Heart right ventricle (tissue), 16 donors: ENCODE measurements around the gene PAH. TPM values are rescaled to one million over a fixed set of nuclear protein-coding genes. Genes with fewer than 3 reads are reported as not detected.

Experiments
- ATAC-seq, 8 donors: fragments of 200-7000 bp; cut with Tn5 transposase; one replicate each; pipeline ENCODE4 v1.9.1; 2020; ENCODE audit warnings: mild to moderate bottlenecking in 8 of 8, moderate library complexity in 8 of 8, moderate number of reproducible peaks in 1 of 8
- DNase-seq, 2 donors: peaks; one replicate each; pipeline ENCODE4 v3.0.0-alpha.2; 2020
- H3K27ac ChIP-seq, 10 donors: fragments of 200-600 bp; sonication (generic) in 2 of 10; one replicate each; pipeline versions ENCODE4 v1.5.0 to v1.8.0; 2020 to 2022; ENCODE audit warnings: mild to moderate bottlenecking in 3 of 10
- H3K27me3 ChIP-seq, 7 donors: fragments of 200-600 bp; one replicate each; pipeline ENCODE4 v1.8.0; 2021 to 2022; ENCODE audit warnings: mild to moderate bottlenecking in 2 of 7
- H3K36me3 ChIP-seq, 9 donors: fragments of 200-600 bp; sonication (generic) in 1 of 9; one replicate each; pipeline versions ENCODE4 v1.5.0 to v1.8.0; 2020 to 2022; ENCODE audit warnings: mild to moderate bottlenecking in 2 of 9
- H3K4me1 ChIP-seq, 9 donors: fragments of 200-600 bp; sonication (generic) in 1 of 9; one replicate each; pipeline versions ENCODE4 v1.5.0 to v1.8.0; 2020 to 2022; ENCODE audit warnings: mild to moderate bottlenecking in 4 of 9
- H3K4me3 ChIP-seq, 10 donors: fragments of 200-600 bp; sonication (generic) in 2 of 10; one replicate each; pipeline versions ENCODE4 v1.5.0 to v1.8.0; 2020 to 2022; ENCODE audit warnings: mild to moderate bottlenecking in 7 of 10, moderate library complexity in 2 of 10
- H3K9me3 ChIP-seq, 11 donors: fragments of 200-600 bp in 10 of 11; sonication (generic) in 2 of 11; one replicate each; pipeline versions ENCODE4 v1.5.0 to v1.8.0; 2013 to 2022; ENCODE audit warnings: mild to moderate bottlenecking in 2 of 11, control low read depth in 1 of 11, moderate library complexity in 1 of 11
- CTCF ChIP-seq, 9 donors: fragments of 200-600 bp; sonication (generic) in 2 of 9; IDR thresholded peaks; one replicate each; pipeline versions ENCODE4 v1.5.0 to v1.8.0; 2021 to 2022; ENCODE audit warnings: antibody characterized with exemption in 9 of 9, mild to moderate bottlenecking in 5 of 9, moderate library complexity in 1 of 9
- WGBS, 2 donors: extraction: QIAGEN DNeasy Blood & Tissue Kit; methylation state at CpG; one replicate each; pipeline ENCODE4 v1.1.7; 2013; ENCODE audit warnings: inconsistent platforms in 1 of 2; 5-methylcytosine and 5-hydroxymethylcytosine counted together
- intact Hi-C, 10 donors: fragments of 100-400 bp; cut with DNase I; formaldehyde crosslinking; loops; one replicate each; pipeline versions ENCODE4 v1.11.1 to v1.14.2; 2022
- polyA plus RNA-seq, 2 donors: library from polyadenylated mRNA; stranded (reverse); fragments of 200-250 nt; gene quantifications; one replicate each; pipeline ENCODE4 v1.2.3, GENCODE V29; 2013
- total RNA-seq, 10 donors: library from RNA; stranded (reverse); fragmentation: NEBNext Ultra II Directional in 3 of 10; extraction: Animal tissue kit (Norgen Biotek cat#: 25700) in 3 of 10; gene quantifications; one replicate each; pipeline versions ENCODE4 v1.2.1 to v1.2.4, GENCODE V29; 2021 to 2023
- donor health status: Arrhythmogenic right ventricular cardiomyopathy.
- donor health status: ischemic (EF 13 %, LVEDD 7.1; RV severe dilation, severe dysfunction).
- donor health status: healthy with polysubstance abuse.
- donor health status: DM: no; HTN: yes; CAD: no.
- donor health status: DM: no; HTN: no; CAD: no.
- donor health status: ischemic (EF 25% LVEDD 6.9; RV normal size, moderate dysfunction).
- donor health status: ischemic (EF 25% LVEDD 5.7; RV mildly dilated, moderate dysfunction).
- donor health status: healthy.
- donor health status: DM: yes; HTN: yes; CAD: no.
- donor health status: Ischemic cardiomyopathy.
- donor health status: ischemic (EF 35%, LVEDD 5.7; RV mildly dilated, moderate dysfunction).
- donor health status: nonischemic (EF 11% LVEDD 7.7; RV severe dilation, severe dysfunction).
- donor health status: DM: yes; HTN: yes; CAD: no.
- donor health status: PGD.
- donor health status: ischemic (EF 29% LVEDD 5.4; RV normal size, mild dysfunction).
- donor health status: nonischemic (EF 23%, LVEDD 6.1; RV moderate dilation, normal function).

Gene PAH
- total and polyA plus RNA-seq, 12 donors = not detected

DNA sequence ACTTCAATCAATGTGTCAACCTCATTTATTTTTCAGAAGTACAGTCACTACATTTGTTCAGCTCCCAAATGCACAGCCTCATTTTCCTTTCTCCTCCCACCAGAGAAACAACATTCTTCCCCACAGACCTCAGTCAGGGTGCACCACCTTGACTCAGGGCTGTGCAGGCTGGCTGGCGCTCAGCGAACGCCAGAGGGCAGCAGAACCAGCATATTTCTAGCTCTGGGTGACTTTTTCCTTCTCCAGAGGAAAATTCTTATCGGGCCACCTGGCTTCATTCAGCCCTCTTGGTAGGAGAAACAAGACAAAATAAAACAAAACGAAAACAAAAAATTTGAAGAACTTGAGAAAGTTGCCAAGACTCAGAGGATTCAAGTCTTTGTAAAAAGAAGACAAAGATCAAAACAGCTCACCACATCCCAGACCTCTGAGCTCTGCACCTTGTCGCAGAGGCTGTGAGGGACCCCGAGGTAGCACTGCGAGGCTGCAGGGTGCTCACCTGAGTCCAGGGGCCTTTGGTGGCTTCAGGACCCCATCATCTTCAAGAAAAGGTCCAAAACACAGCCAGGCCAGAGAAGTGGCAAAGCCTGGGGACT is 33.7 kb downstream of the PAH start:
- Histone ChIP-seq H3K4me3 (no peak overlapping the region), H3K4me1 (peaks cover 0 to 6% (median 0%) of the 10 kb centered on the region in 9 donors), H3K27me3 (peaks cover 0 to 28% (median 12%) of the 10 kb centered on the region in 7 donors), H3K36me3 (no peaks in the 10 kb centered on the region), H3K9me3 (no peaks in the 10 kb centered on the region), H3K27ac (no peak overlapping the region)
- peak; percentile 50 to 83 (median 72) for TF ChIP-seq CTCF (IDR thresholded peaks at IDR 0.05)
- intact Hi-C loops = loop anchor here (2.0 to 5.0 kb wide), 2 partner anchors 664 to 665 kb away; no protein-coding TSS in a partner anchor
- DNase-seq (peak; percentile 20 to 36), ATAC-seq (peak in 2 of 8 donors; percentile 48 to 63)
- WGBS, 2 donors = 31% methylated on average over 8 of the region's 8 CpGs

DNA sequence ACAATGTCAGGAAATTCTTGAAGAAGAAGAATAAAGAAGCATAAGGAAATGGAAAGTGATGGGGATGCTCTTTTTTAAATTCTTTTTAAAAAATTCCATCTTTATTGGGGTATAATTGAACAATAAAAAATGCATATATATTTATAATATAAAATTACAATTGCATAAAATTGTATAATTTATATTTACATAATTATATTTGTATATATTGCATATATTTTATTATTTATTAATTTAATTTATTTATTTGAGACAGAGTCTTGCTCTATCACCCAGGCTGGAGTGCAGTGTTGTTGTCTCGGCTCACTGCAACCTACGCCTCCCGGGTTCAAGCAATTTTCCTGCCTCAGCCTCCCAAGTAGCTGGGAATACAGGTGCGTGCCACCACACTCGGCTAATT is 36.3 kb downstream of the PAH start:
- no peak for TF ChIP-seq CTCF (IDR thresholded peaks at IDR 0.05)
- peaks cover 0 to 21% (median 12%) of the 10 kb centered on the region in 7 donors for H3K27me3 ChIP-seq
- no peak overlapping the region for H3K4me3 ChIP-seq
- no peaks in the 10 kb centered on the region for H3K36me3 ChIP-seq
- intact Hi-C loops = loop anchor here in 6 of 10 donors (5.0 kb wide), 1 partner anchor 667 kb away; no protein-coding TSS in a partner anchor
- H3K27ac ChIP-seq = no peak overlapping the region
- WGBS, 2 donors = 85 to 94% methylated on average over 5 of the region's 5 CpGs
- peaks cover 0 to 6% (median 0%) of the 10 kb centered on the region in 9 donors for H3K4me1 ChIP-seq
- DNase-seq (no peak), ATAC-seq (no peak)
- no peaks in the 10 kb centered on the region for H3K9me3 ChIP-seq

- no peaks in the 10 kb centered on the region for H3K9me3 ChIP-seq
- H3K27ac ChIP-seq = no peak overlapping the region
- no peak overlapping the region for H3K4me3 ChIP-seq
- H3K36me3 ChIP-seq = no peaks in the 10 kb centered on the region
- 19 to 24% methylated on average over 9 of the region's 9 CpGs for WGBS, 2 donors
- H3K27me3 ChIP-seq = peaks cover 0 to 12% (median 8%) of the 10 kb centered on the region in 7 donors
- ATAC-seq (peak in 4 of 8 donors; percentile 12 to 67 (median 40)), DNase-seq (no peak)
- intact Hi-C loops = no loop called here
- TF ChIP-seq CTCF (IDR thresholded peaks at IDR 0.05) = peak in 5 of 9 donors; percentile 12 to 41 (median 25)
- peaks cover 0 to 6% (median 0%) of the 10 kb centered on the region in 9 donors for H3K4me1 ChIP-seq
Measured at GRCh38 chr12:102879144-102879763, 37.8 kb downstream of the PAH start.

- WGBS, 2 donors = 66 to 70% methylated on average over 6 of the region's 6 CpGs
- Histone ChIP-seq H3K27ac (no peak overlapping the region), H3K4me1 (peaks cover 0 to 6% (median 0%) of the 10 kb centered on the region in 9 donors), H3K9me3 (no peaks in the 10 kb centered on the region), H3K4me3 (no peak overlapping the region), H3K36me3 (no peaks in the 10 kb centered on the region), H3K27me3 (peaks cover 0 to 9% (median 4%) of the 10 kb centered on the region in 7 donors)
- intact Hi-C loops = no loop called here
- ATAC-seq (no peak), DNase-seq (no peak)
- TF ChIP-seq CTCF (IDR thresholded peaks at IDR 0.05) = no peak
Measured at GRCh38 chr12:102876883-102877282, 40.2 kb downstream of the PAH start.
